GM23338 (cell line): ENCODE measurements around the gene VPS8. TPM values are rescaled to one million over a fixed set of nuclear protein-coding genes. Genes with fewer than 3 reads are reported as not detected.

Experiments used
- ATAC-seq: fragments of 200-7000 bp; cut with Tn5 transposase; 3 replicates; pipeline ENCODE4 v1.9.1; 2020
- DNase-seq: peaks from one replicate; pipeline ENCODE4 v3.0.0-alpha.2; 2015; ENCODE audit warnings: low spot score
- H2AFZ ChIP-seq: fragments of 200-600 bp; sonication (generic); 2 replicates; pipeline ENCODE4 v1.8.0; 2016; ENCODE audit warnings: antibody characterized with exemption, mild to moderate bottlenecking, moderate library complexity
- H3F3A ChIP-seq: fragments of 200-600 bp; sonication (generic); replicated peaks from 2 replicates; pipeline ENCODE4 v1.8.0; 2017; ENCODE audit warnings: antibody characterized with exemption, mixed run types, low read depth
- H3K27ac ChIP-seq: fragments of 200-600 bp; sonication (generic); 2 replicates; pipeline ENCODE4 v1.6.1; 2016; ENCODE audit warnings: low read depth
- H3K27me3 ChIP-seq: fragments of 200-600 bp; sonication (generic); 2 replicates; pipeline ENCODE4 v1.8.0; 2016; ENCODE audit warnings: mild to moderate bottlenecking, mixed run types, moderate library complexity; ENCODE audit not compliant: insufficient read depth
- H3K36me3 ChIP-seq: fragments of 200-600 bp; sonication (generic); 2 replicates; pipeline ENCODE4 v1.8.0; 2016; ENCODE audit warnings: mild to moderate bottlenecking; ENCODE audit not compliant: insufficient read depth
- H3K4me1 ChIP-seq: fragments of 200-600 bp; sonication (generic); 2 replicates; pipeline ENCODE4 v1.8.0; 2016; ENCODE audit warnings: mild to moderate bottlenecking, moderate library complexity; ENCODE audit not compliant: insufficient read depth
- H3K4me2 ChIP-seq: fragments of 200-600 bp; sonication (generic); 2 replicates; pipeline ENCODE4 v1.7.1; 2017; ENCODE audit warnings: mixed run types
- H3K4me3 ChIP-seq: fragments of 200-600 bp; sonication (generic); 2 replicates; pipeline ENCODE4 v1.6.1; 2016; ENCODE audit warnings: mixed run types
- H3K79me2 ChIP-seq: fragments of 200-600 bp; sonication (generic); replicated peaks from 2 replicates; pipeline ENCODE4 v1.8.0; 2017; ENCODE audit warnings: mild to moderate bottlenecking; ENCODE audit not compliant: insufficient read depth
- H3K9me2 ChIP-seq: fragments of 200-600 bp; sonication (generic); 2 replicates; pipeline ENCODE4 v1.8.0; 2017; ENCODE audit not compliant: insufficient read depth
- H4K20me1 ChIP-seq: fragments of 200-600 bp; sonication (generic); replicated peaks from 2 replicates; pipeline ENCODE4 v1.8.0; 2017; ENCODE audit warnings: mild to moderate bottlenecking; ENCODE audit not compliant: insufficient read depth
- H3K27ac Mint-ChIP-seq: 2 replicates; pipeline ENCODE4 v1.8.0; 2020; ENCODE audit warnings: inconsistent platforms, mild to moderate bottlenecking, moderate library complexity, mixed read lengths
- H3K27me3 Mint-ChIP-seq: 3 replicates; pipeline ENCODE4 v1.8.0; 2022; ENCODE audit warnings: low read depth, mild to moderate bottlenecking, moderate library complexity, mixed read lengths, inconsistent platforms; ENCODE audit not compliant: insufficient read depth, poor library complexity
- H3K36me3 Mint-ChIP-seq: 3 replicates; pipeline ENCODE4 v1.8.0; 2021; ENCODE audit warnings: low read depth, mild to moderate bottlenecking, inconsistent platforms, moderate library complexity, mixed read lengths
- H3K4me1 Mint-ChIP-seq: 3 replicates; pipeline ENCODE4 v1.8.0; 2020; ENCODE audit warnings: mild to moderate bottlenecking, inconsistent platforms, mixed read lengths
- H3K4me3 Mint-ChIP-seq: 3 replicates; pipeline ENCODE4 v1.8.0; 2021; ENCODE audit warnings: moderate library complexity, mild to moderate bottlenecking, inconsistent platforms, mixed read lengths
- H3K9me3 Mint-ChIP-seq: 3 replicates; pipeline ENCODE4 v1.8.0; 2020; ENCODE audit warnings: moderate library complexity, mild to moderate bottlenecking, inconsistent platforms, mixed read lengths
- CREB1 ChIP-seq: fragments of 250-450 bp; sonication (Bioruptor Pico); IDR thresholded peaks from 2 replicates; pipeline ENCODE4 v1.5.0; 2020; ENCODE audit warnings: low read depth, mild to moderate bottlenecking, moderate library complexity
- EZH2 ChIP-seq: fragments of 200-600 bp; sonication (generic); IDR thresholded peaks from one replicate; pipeline ENCODE4 v1.8.0; 2017; ENCODE audit warnings: antibody characterized with exemption, mild to moderate bottlenecking, low read depth; ENCODE audit not compliant: unreplicated experiment
- JUNB ChIP-seq: IDR thresholded peaks from one replicate; pipeline ENCODE4 v1.6.1; 2016; ENCODE audit warnings: antibody characterized with exemption; ENCODE audit not compliant: unreplicated experiment
- NANOG ChIP-seq: IDR thresholded peaks from 2 replicates; pipeline ENCODE4 v1.6.1; 2016; ENCODE audit warnings: antibody characterized with exemption, borderline replicate concordance
- POLR2AphosphoS5 ChIP-seq: IDR thresholded peaks from 2 replicates; pipeline ENCODE4 v1.6.1; 2016; ENCODE audit warnings: antibody characterized with exemption, low read depth
- ZNF114 ChIP-seq: fragments of 250-450 bp; sonication (Bioruptor Pico); IDR thresholded peaks from 2 replicates; pipeline ENCODE4 v1.5.0; 2020; ENCODE audit warnings: mild to moderate bottlenecking, moderate library complexity
- polyA plus RNA-seq: library from polyadenylated mRNA; unstranded; fragments of >200 nt; fragmentation: Nextera tagmentation; extraction: Ambion mirVana; gene quantifications from 2 replicates; pipeline ENCODE4 v1.2.1, GENCODE V29; 2016
- total RNA-seq: library from RNA; depleted of rRNA; stranded (reverse); fragments of >200 nt; shearing (Covaris generic); gene quantifications from 2 replicates; pipeline ENCODE4 v1.2.3, GENCODE V29; 2014
- TF ChIP-seq, protein P1 (sequence below), 2 experiments: fragments of 200-600 bp in 1 of 2; sonication (generic) in 1 of 2; conservative IDR thresholded peaks; 2 replicates each; pipeline versions ENCODE4 v1.5.1 to v1.6.1; 2016 to 2017; ENCODE audit warnings: antibody characterized with exemption in 2 of 2, low read depth in 2 of 2, mild to moderate bottlenecking in 2 of 2, moderate library complexity in 1 of 2
- TF ChIP-seq, protein P2 (sequence below): IDR thresholded peaks from one replicate; pipeline ENCODE4 v1.6.1; 2018; ENCODE audit warnings: antibody characterized with exemption; ENCODE audit not compliant: unreplicated experiment

The VPS8 gene
- total and polyA plus RNA-seq, 2 experiments from 2014 or later, result 17.3 to 45.5 TPM

- Histone ChIP-seq H2AFZ (no peak overlapping the region), H3K79me2 (no peaks in the 10 kb centered on the region), H3F3A (no peaks in the 10 kb centered on the region), H3K4me2 (no peak overlapping the region), H3K36me3 (no peaks in the 10 kb centered on the region), H3K27ac (no peak overlapping the region), H4K20me1 (no peaks in the 10 kb centered on the region), H3K9me2 (no peaks in the 10 kb centered on the region), H3K4me3 (no peak overlapping the region), H3K4me1 (no peaks in the 10 kb centered on the region), H3K27me3 (no peaks in the 10 kb centered on the region)
- ATAC-seq (peak; percentile 72), DNase-seq (peak; percentile 75)
- Mint-ChIP-seq H3K4me3 (no peak overlapping the region), H3K9me3 (no peaks in the 10 kb centered on the region), H3K36me3 (no peaks in the 10 kb centered on the region), H3K27ac (peak overlapping the region; percentile 78), H3K4me1 (peaks cover 5% of the 10 kb centered on the region; the same call in 1 of the 3 replicates), H3K27me3 (peaks cover 2% of the 10 kb centered on the region)
- TF ChIP-seq ZNF114 (CRISPR knock-in tag), result no peak
- TF ChIP-seq, protein P1, sequence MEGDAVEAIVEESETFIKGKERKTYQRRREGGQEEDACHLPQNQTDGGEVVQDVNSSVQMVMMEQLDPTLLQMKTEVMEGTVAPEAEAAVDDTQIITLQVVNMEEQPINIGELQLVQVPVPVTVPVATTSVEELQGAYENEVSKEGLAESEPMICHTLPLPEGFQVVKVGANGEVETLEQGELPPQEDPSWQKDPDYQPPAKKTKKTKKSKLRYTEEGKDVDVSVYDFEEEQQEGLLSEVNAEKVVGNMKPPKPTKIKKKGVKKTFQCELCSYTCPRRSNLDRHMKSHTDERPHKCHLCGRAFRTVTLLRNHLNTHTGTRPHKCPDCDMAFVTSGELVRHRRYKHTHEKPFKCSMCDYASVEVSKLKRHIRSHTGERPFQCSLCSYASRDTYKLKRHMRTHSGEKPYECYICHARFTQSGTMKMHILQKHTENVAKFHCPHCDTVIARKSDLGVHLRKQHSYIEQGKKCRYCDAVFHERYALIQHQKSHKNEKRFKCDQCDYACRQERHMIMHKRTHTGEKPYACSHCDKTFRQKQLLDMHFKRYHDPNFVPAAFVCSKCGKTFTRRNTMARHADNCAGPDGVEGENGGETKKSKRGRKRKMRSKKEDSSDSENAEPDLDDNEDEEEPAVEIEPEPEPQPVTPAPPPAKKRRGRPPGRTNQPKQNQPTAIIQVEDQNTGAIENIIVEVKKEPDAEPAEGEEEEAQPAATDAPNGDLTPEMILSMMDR (conservative IDR thresholded peaks at IDR 0.05; ENCODE audit: low read depth in 2 of 2), result peak; percentile 83 to 90
Observed at GRCh38 chr3:184874709-184875644, 63.0 kb downstream of the VPS8 start.

- no peak overlapping the region for H3K27ac Mint-ChIP-seq
- H3K4me1 Mint-ChIP-seq, result peaks cover 10% of the 10 kb centered on the region; the same call in 2 of the 3 replicates
- no peaks in the 10 kb centered on the region for H3K9me3 Mint-ChIP-seq
- DNase-seq (no peak), ATAC-seq (no peak)
- TF ChIP-seq NANOG (no peak), EZH2 (no peak), CREB1 (CRISPR knock-in tag) (no peak), JUNB (no peak), POLR2AphosphoS5 (no peak)
- TF ChIP-seq, protein P2, sequence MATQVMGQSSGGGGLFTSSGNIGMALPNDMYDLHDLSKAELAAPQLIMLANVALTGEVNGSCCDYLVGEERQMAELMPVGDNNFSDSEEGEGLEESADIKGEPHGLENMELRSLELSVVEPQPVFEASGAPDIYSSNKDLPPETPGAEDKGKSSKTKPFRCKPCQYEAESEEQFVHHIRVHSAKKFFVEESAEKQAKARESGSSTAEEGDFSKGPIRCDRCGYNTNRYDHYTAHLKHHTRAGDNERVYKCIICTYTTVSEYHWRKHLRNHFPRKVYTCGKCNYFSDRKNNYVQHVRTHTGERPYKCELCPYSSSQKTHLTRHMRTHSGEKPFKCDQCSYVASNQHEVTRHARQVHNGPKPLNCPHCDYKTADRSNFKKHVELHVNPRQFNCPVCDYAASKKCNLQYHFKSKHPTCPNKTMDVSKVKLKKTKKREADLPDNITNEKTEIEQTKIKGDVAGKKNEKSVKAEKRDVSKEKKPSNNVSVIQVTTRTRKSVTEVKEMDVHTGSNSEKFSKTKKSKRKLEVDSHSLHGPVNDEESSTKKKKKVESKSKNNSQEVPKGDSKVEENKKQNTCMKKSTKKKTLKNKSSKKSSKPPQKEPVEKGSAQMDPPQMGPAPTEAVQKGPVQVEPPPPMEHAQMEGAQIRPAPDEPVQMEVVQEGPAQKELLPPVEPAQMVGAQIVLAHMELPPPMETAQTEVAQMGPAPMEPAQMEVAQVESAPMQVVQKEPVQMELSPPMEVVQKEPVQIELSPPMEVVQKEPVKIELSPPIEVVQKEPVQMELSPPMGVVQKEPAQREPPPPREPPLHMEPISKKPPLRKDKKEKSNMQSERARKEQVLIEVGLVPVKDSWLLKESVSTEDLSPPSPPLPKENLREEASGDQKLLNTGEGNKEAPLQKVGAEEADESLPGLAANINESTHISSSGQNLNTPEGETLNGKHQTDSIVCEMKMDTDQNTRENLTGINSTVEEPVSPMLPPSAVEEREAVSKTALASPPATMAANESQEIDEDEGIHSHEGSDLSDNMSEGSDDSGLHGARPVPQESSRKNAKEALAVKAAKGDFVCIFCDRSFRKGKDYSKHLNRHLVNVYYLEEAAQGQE, result no peak
- TF ChIP-seq, protein P1 (conservative IDR thresholded peaks at IDR 0.05; ENCODE audit: low read depth in 2 of 2), result no peak
- Histone ChIP-seq H3K27ac (no peak overlapping the region), H3K36me3 (no peaks in the 10 kb centered on the region), H3K9me2 (no peaks in the 10 kb centered on the region), H2AFZ (no peak overlapping the region), H3K27me3 (no peaks in the 10 kb centered on the region), H3K4me2 (no peak overlapping the region), H3K4me3 (no peak overlapping the region), H4K20me1 (no peaks in the 10 kb centered on the region), H3K4me1 (peaks cover 4% of the 10 kb centered on the region; the same call in 1 of the 2 replicates), H3F3A (no peaks in the 10 kb centered on the region), H3K79me2 (no peaks in the 10 kb centered on the region)
- peaks cover 6% of the 10 kb centered on the region; the same call in 2 of the 3 replicates for H3K36me3 Mint-ChIP-seq
- H3K4me3 Mint-ChIP-seq, result no peak overlapping the region
- peaks cover 5% of the 10 kb centered on the region for H3K27me3 Mint-ChIP-seq
Observed at GRCh38 chr3:184880276-184881019, 68.5 kb downstream of the VPS8 start.
